HUDEP-2 (cell line): ENCODE measurements around the gene CTIF.

Experiments
- DNase-seq, 76 experiments: peaks; one replicate each; lab custom pipeline; 2025; ENCODE audit not compliant: unreplicated experiment in 76 of 76; lab: John Stamatoyannopoulos, UW

CTIF gene

GRCh38 chr18:48573632-48574283 is 34.9 kb downstream of the CTIF start:
- DNase-seq: no peak

DNA sequence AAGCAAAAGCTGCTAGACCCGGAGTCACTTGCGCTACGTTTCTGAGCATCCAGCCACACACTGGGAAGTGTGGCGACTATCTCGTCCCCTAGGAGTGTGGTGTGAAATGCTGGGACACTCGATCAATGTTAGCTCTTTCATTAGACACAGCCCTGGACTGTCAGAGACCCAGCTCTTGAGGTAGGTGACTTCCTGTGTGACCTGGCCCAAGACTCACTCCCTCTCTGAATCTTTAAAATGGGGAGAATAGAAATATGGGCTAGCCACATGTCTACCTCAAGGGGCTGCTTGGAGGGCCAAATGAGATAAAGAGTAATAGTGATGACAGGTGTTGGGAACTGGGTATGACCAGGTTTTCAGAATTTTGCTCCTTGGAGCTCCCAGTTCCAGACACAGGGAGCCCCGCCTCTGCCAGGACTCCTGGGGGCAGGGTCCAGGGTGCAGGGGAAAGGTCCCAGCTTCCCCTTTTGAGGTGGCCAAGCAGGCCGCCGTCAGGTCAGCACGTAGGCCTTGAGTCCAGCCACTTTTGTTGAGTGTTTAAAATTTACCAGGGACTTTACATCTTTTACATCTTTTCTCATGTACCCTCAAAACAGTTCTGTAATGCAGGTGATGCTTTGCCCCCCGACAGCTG is 36.0 kb downstream of the CTIF start:
- DNase-seq: no peak

DNA sequence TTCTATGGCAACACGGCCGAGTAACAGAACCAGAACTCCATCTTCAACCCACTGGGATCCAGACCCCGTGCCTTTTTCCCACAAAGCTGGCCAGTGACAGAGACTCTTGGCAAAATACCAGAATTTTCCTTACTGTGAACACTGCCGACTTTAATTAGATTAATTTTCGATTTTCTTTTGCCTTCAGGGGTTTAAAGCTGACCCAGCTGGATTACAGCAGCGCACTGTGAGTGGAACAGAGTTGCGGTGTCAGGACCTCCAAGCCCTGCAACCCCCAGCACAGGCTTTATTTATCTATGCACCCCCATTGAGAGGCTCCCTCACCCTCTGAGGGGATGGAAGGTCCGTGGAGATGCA is 36.4 kb downstream of the CTIF start:
- DNase-seq: no peak

GRCh38 chr18:48575658-48576456 is 37.0 kb downstream of the CTIF start:
- DNase-seq: no peak

DNA sequence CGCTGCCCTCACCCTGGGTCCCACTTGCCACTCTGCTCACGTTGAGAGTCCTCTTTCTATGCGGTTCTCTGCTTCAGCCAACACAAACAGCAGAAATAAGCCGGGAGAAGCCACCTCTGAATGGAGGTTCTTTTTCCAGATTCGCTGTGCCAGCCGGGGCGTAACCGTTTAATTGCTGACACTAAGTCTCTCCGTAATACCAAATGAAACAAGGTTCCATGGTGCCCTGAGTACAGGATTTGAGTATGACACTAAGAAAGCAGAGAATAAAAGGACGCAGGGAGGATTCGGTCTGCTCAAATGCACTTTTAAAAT is 37.6 kb downstream of the CTIF start:
- no peak for DNase-seq

DNA sequence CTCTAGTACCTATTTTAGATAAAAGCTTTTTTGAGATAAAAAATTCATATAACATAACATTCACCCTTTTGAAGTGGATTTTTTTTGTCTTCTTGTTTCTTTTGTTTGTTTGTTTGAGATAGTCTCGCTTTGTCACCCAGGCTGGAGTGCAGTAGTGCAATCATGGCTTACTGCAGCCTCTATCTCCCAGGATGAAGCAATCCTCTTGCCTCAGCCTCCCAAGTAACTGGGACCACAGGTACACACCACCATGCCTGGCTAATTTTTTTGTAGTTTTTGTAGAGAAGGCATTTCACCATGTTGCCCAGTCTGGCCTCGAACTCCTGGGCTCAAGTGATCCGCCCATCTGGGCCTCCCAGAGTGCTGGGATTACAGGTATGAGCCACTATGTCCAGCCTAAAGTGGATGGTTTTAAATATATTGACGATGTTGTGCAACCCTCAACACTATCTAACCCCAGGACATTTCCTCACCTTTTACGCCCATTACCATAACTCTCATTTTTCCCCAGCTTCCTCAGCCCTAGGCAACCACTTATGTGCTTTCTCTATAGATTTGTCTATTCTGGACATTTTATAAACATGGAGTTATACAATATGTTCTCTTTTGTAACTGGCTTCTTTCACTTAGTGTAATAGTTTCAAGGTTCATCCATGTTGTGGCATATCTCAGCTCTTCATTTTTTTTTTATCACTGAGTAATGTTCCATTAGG is 38.8 kb downstream of the CTIF start:
- no peak for DNase-seq

GRCh38 chr18:48578289-48578688 is 39.5 kb downstream of the CTIF start:
- DNase-seq: no peak

DNA sequence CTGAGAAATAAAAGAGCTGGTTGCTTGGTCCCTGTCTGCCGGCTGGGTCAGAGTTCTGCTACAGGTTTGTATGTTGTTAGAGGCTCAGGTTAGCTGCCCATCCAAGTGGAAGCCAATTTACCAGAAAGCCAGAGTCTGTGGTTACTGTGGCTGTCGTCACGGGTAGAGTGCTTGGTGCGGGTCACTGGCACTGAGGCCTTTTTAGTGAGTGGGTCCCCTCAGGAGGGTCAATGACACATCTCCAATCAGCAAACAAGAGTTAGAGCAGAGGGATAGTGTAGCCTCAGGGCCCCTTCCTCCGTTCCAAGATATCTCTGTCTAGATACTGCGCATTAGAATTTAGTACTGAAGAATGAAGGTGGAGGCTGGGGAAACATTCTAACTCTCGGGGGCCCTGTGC is 41.2 kb downstream of the CTIF start:
- no peak for DNase-seq

- no peak for DNase-seq
Measured at GRCh38 chr18:48580782-48581181, 42.0 kb downstream of the CTIF start.

DNA sequence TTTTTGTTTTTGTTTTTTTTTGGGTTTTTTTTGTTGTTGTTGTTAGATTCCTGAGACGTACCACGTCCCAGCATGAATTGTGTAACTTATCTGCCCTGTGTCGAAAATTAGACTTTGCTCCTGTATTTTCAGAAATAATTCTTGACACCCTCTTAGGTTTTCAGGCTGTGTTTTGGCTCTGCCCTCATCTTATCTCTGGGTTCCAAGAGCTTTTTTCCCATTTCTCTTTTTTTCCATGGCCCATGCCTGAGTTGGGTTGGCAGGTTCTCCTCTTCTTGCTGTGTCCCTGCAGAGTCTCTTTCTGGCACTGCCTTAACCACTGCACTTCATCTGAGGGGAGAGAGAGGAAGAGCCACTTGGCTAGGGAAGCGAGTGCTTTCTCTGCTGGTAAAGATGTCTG is 42.4 kb downstream of the CTIF start:
- DNase-seq: no peak

- no peak for DNase-seq
Measured at GRCh38 chr18:48581941-48582340, 43.1 kb downstream of the CTIF start.

GRCh38 chr18:48582946-48583345 is 44.1 kb downstream of the CTIF start:
- no peak for DNase-seq

GRCh38 chr18:48583573-48583972 is 44.7 kb downstream of the CTIF start:
- DNase-seq: no peak

- no peak for DNase-seq
Measured at GRCh38 chr18:48589797-48590519, 51.1 kb downstream of the CTIF start.

DNA sequence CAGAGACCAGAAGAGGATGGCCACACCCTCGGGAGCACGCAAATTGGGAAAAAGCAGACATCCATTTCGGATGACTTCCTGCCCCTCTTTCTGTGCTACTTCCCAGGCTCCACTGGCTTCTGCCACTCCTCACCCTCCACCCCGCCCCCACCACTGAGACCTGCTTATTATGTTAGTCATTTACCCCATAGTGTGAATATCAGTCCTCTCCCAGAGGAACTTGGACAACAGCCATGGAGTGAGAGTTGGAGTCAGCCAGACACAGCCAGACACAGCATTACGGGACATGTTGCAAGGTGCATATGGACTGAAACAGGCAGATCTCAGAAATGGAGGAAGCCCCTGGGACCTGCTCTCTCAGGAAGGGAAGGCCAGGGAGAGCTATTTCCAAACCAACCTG is 51.8 kb downstream of the CTIF start:
- DNase-seq: no peak

DNA sequence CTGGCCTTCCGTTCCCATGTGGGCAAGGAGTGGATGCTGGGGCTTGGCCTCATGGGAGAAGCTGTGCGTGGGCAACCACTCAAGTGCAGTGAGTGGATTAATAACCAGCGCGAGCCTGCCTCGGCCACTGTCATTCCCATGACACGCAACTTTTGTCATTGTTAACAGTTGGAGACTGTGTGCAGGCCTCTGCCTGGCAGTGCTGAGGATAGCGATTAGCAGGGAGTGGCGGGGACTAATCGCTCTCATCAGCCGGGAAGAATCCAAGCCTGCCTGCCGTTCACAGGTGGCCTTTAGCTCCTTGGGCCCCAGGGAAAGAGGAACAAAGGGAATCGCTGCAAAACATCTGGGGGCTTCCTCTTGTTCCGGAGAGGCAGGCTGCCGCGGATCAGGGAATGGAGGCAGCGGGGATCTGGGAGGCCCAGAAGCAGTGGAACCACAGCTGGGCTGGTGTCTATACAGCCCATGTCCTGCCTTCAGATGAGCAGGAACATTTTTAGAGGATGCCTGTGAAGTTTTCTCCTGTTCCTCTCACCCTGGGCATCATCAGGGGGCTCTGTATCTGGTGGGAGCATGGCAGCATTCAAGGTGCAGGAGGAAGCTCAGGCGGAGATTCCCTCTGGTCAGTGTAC is 53.8 kb downstream of the CTIF start:
- DNase-seq: no peak

DNA sequence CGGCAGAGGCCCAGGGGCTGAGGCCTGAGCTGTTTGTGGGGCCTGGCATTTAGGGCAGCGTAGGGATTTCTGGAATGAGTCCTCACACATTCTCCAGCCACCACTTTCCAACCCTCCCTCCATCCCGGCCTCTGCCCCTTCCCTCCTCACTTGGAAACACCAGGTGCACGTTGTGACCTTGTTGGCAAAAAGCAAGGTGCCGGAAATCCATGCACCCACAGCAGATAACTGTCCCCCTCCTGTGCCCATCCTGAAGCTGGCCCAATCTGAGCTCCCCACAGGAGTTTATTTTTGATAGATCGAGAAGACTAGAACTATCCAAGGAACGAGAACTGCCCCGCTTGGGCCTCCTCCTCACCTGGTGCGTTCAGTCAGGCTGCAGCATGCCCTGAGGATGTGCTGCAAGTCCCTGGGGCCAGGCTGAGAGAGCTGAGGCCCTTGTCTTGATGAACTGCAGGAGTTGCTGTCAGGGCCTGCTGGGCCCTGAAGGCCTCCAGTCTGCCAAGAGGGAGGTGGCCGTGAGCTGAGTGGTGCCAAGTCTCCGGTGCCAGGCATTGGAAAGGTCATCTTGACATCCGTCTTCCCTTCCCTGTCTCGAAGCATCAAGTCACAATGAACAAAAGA is 55.8 kb downstream of the CTIF start:
- no peak for DNase-seq

DNA sequence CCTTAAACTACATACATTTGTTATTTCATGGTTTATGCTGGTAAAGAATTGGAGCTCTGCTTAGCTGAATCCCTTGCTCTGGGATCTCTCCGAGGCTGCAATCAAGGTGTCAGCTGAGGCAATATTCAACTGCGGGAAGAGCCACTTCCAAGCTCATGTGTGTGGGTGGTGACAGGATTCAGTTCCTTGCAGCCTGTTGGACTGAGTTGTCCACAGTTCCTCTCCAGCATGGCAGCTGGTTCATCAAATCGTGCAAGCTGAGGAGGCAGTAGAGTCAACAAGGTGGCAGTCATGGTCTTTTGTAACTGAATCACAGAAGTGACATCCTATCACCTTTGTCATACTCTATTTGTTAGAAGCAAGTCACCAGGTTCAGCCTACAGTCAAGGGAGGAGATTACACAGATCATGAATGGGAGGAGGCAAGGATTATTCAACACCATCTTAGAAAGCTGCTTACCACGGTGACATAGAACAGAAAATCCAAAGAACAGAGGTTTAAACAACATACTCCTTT is 56.9 kb downstream of the CTIF start:
- no peak for DNase-seq

DNA sequence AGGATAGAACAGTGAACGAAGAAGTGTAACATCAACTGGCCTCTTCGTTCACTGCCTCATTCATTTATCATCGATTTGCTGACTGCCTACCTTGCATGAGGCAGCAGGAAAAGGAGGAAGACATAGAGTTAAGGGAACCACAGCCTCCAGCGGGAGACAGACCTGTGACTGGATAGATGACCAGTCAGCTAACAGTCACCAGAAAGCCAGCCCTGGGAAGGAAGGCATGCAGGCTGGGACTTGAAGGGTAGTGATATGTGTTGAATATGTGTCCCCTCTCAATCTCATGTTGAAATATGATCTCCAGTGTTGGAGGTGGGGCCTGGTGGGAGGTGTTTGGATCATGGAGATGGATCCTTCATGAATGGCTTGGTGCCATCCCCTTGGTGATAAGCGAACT is 58.3 kb downstream of the CTIF start:
- no peak for DNase-seq

GRCh38 chr18:48597671-48598070 is 58.8 kb downstream of the CTIF start:
- DNase-seq: no peak
